ENCODE measurements around the gene PARVB. TPM values are rescaled to one million over a fixed set of nuclear protein-coding genes. Genes with fewer than 3 reads are reported as not detected.

PARVB gene
- total and polyA plus RNA-seq, 2 donors (not counting 3 experiments of a cell fraction or from before 2014, with no cell fraction given): 155 to 162 TPM

- Histone ChIP-seq H4K20me1 (replicated peaks; ENCODE audit: control insufficient read depth, extremely low read depth, insufficient read depth, low read length) (no peaks in the 10 kb centered on the region), H2AFZ (ENCODE audit: low read depth, low read length) (no peak overlapping the region), H3K9me3 (replicated peaks; ENCODE audit: control insufficient read depth, insufficient read depth, low read length) (no peaks in the 10 kb centered on the region), H3K36me3 (ENCODE audit: control insufficient read depth in 2 of 2, extremely low read depth in 1 of 2, insufficient read depth in 2 of 2, low read length in 2 of 2) (peaks cover 6 to 29% of the 10 kb centered on the region in 2 experiments), H3K79me2 (ENCODE audit: control insufficient read depth, insufficient read depth, low read length) (peaks cover 7% of the 10 kb centered on the region), H3K9me1 (replicated peaks; ENCODE audit: control insufficient read depth, extremely low read depth, insufficient read depth, low read length) (no peaks in the 10 kb centered on the region), H3K27ac (ENCODE audit: insufficient read depth, low read depth, low read length) (no peak overlapping the region), H3K9ac (replicated peaks; ENCODE audit: extremely low read depth, insufficient read depth, low read length) (no peak overlapping the region), H3K4me3 (replicated peaks in 1 of 3; ENCODE audit: insufficient read depth in 1 of 3, low read depth in 1 of 3, low read length in 3 of 3) (no peak overlapping the region), H3K4me1 (ENCODE audit: control insufficient read depth, extremely low read depth, insufficient read depth, low read length) (no peaks in the 10 kb centered on the region), H3K4me2 (ENCODE audit: insufficient read depth, low read length) (no peak overlapping the region), H3K27me3 (ENCODE audit: control insufficient read depth in 2 of 2, insufficient read depth in 2 of 2, low read length in 2 of 2) (no peaks in the 10 kb centered on the region)
- dilution Hi-C loops (cut with MboI; ENCODE audit: extremely low pct_ligation_motif_present, low sequenced_read_pairs): no loop called here
- ChIA-PET CTCF (interaction anchor here (1.1 to 1.7 kb wide), 2 partner anchors 11 to 104 kb away, joined by 4 to 11 read pairs; no protein-coding TSS in a partner anchor), POLR2A (no interaction called here)
- DNase-seq (ENCODE audit: low read depth, low spot score): no peak
- TF ChIP-seq JUN (IDR thresholded peaks at IDR 0.05; ENCODE audit: borderline replicate concordance, insufficient read depth, insufficient read length, low read depth): no peak
- no peak for TF ChIP-seq MAX (IDR thresholded peaks at IDR 0.05; ENCODE audit: insufficient read depth, insufficient read length)
- TF ChIP-seq FOS (IDR thresholded peaks at IDR 0.05; ENCODE audit: borderline replicate concordance, insufficient read depth, low read length): no peak
- TF ChIP-seq MYC (IDR thresholded peaks at IDR 0.05; ENCODE audit: low read depth, low read length): no peak
- TF ChIP-seq CTCF (IDR thresholded peaks at IDR 0.05; ENCODE audit: extremely low read depth in 1 of 2, insufficient read depth in 1 of 2, low read depth in 1 of 2, low read length in 2 of 2): no peak
- TF ChIP-seq EZH2 (IDR thresholded peaks at IDR 0.05; ENCODE audit: borderline replicate concordance, low read depth, low read length, severe bottlenecking): no peak
- intact Hi-C loops (cut with micrococcal nuclease): no loop called here
- no TSS peak for BruUV-seq (replicated peaks)
- FAIRE-seq: no peak
These were observed 72.6 kb downstream of the PARVB start for GRCh38 chr22:44096736-44097135.

Measured in endothelial cell of umbilical vein (primary cell).